ENCODE measurements around the gene CTNNA1. TPM values are rescaled to one million over a fixed set of nuclear protein-coding genes. Genes with fewer than 3 reads are reported as not detected.

The CTNNA1 gene
- total and polyA plus RNA-seq, 2 donors from 2014 or later, result 177 to 463 TPM

- Histone ChIP-seq H3K27ac (ENCODE audit: low read depth in 2 of 2, low read length in 2 of 2) (peak overlapping the region; percentile 75 to 77), H3K9me3 (ENCODE audit: control insufficient read depth in 2 of 3, insufficient read depth in 1 of 3, low read length in 3 of 3) (no peaks in the 10 kb centered on the region), H3K27me3 (ENCODE audit: control insufficient read depth, insufficient read depth, low read length) (no peaks in the 10 kb centered on the region), H3K4me3 (ENCODE audit: low read length in 3 of 3) (no peak overlapping the region), H3K4me1 (ENCODE audit: control insufficient read depth in 2 of 3, insufficient read depth in 2 of 3, low read depth in 1 of 3, low read length in 3 of 3) (peaks cover 0 to 21% (median 5%) of the 10 kb centered on the region in 3 donors), H3K9ac (ENCODE audit: low read length in 3 of 3) (no peak overlapping the region), H3K36me3 (ENCODE audit: control insufficient read depth in 2 of 3, insufficient read depth in 3 of 3, low read length in 3 of 3) (peaks cover 19 to 59% (median 50%) of the 10 kb centered on the region in 3 donors)
- TF ChIP-seq, protein P1, sequence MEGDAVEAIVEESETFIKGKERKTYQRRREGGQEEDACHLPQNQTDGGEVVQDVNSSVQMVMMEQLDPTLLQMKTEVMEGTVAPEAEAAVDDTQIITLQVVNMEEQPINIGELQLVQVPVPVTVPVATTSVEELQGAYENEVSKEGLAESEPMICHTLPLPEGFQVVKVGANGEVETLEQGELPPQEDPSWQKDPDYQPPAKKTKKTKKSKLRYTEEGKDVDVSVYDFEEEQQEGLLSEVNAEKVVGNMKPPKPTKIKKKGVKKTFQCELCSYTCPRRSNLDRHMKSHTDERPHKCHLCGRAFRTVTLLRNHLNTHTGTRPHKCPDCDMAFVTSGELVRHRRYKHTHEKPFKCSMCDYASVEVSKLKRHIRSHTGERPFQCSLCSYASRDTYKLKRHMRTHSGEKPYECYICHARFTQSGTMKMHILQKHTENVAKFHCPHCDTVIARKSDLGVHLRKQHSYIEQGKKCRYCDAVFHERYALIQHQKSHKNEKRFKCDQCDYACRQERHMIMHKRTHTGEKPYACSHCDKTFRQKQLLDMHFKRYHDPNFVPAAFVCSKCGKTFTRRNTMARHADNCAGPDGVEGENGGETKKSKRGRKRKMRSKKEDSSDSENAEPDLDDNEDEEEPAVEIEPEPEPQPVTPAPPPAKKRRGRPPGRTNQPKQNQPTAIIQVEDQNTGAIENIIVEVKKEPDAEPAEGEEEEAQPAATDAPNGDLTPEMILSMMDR (IDR thresholded peaks at IDR 0.05; ENCODE audit: borderline replicate concordance, extremely low read depth, insufficient read depth), result no peak
- intact Hi-C loops (cut with DNase I), result no loop called here
- FAIRE-seq (peak; percentile 21), DNase-seq (peak in 4 of 5 donors; percentile 57 to 88 (median 62))
Observed at GRCh38 chr5:138927979-138928378, 174.8 kb downstream of the CTNNA1 start.

- Histone ChIP-seq H3K4me1 (ENCODE audit: control insufficient read depth in 2 of 3, insufficient read depth in 2 of 3, low read depth in 1 of 3, low read length in 3 of 3) (peaks cover 0 to 21% (median 5%) of the 10 kb centered on the region in 3 donors), H3K4me3 (ENCODE audit: low read length in 3 of 3) (no peak overlapping the region), H3K9ac (ENCODE audit: low read length in 3 of 3) (no peak overlapping the region), H3K27ac (ENCODE audit: low read depth in 2 of 2, low read length in 2 of 2) (no peak overlapping the region), H3K27me3 (ENCODE audit: control insufficient read depth, insufficient read depth, low read length) (no peaks in the 10 kb centered on the region), H3K36me3 (ENCODE audit: control insufficient read depth in 2 of 3, insufficient read depth in 3 of 3, low read length in 3 of 3) (peaks cover 23 to 69% (median 53%) of the 10 kb centered on the region in 3 donors), H3K9me3 (ENCODE audit: control insufficient read depth in 2 of 3, insufficient read depth in 1 of 3, low read length in 3 of 3) (no peaks in the 10 kb centered on the region)
- DNase-seq (no peak), FAIRE-seq (no peak)
- TF ChIP-seq, protein P1 (IDR thresholded peaks at IDR 0.05; ENCODE audit: borderline replicate concordance, extremely low read depth, insufficient read depth), result no peak
- intact Hi-C loops (cut with DNase I), result no loop called here
Observed at GRCh38 chr5:138929571-138929955, 176.3 kb downstream of the CTNNA1 start.

- H3K4me1 ChIP-seq (ENCODE audit: control insufficient read depth in 2 of 3, insufficient read depth in 2 of 3, low read depth in 1 of 3, low read length in 3 of 3), result peaks cover 0 to 21% (median 5%) of the 10 kb centered on the region in 3 donors
- H3K27me3 ChIP-seq (ENCODE audit: control insufficient read depth, insufficient read depth, low read length), result no peaks in the 10 kb centered on the region
- H3K9me3 ChIP-seq (ENCODE audit: control insufficient read depth in 2 of 3, insufficient read depth in 1 of 3, low read length in 3 of 3), result no peaks in the 10 kb centered on the region
- intact Hi-C loops (cut with DNase I), result no loop called here
- peaks cover 19 to 59% (median 52%) of the 10 kb centered on the region in 3 donors for H3K36me3 ChIP-seq (ENCODE audit: control insufficient read depth in 2 of 3, insufficient read depth in 3 of 3, low read length in 3 of 3)
- TF ChIP-seq, protein P1 (IDR thresholded peaks at IDR 0.05; ENCODE audit: borderline replicate concordance, extremely low read depth, insufficient read depth), result no peak
- FAIRE-seq (no peak), DNase-seq (no peak)
- no peak overlapping the region for H3K4me3 ChIP-seq (ENCODE audit: low read length in 3 of 3)
- no peak overlapping the region for H3K9ac ChIP-seq (ENCODE audit: low read length in 3 of 3)
- H3K27ac ChIP-seq (ENCODE audit: low read depth in 2 of 2, low read length in 2 of 2), result no peak overlapping the region
Observed at GRCh38 chr5:138930371-138931097, 177.3 kb downstream of the CTNNA1 start.

Data from kidney (tissue), 14 donors.